Measurements from ENCODE around the gene TMIE.

TMIE gene

DNA sequence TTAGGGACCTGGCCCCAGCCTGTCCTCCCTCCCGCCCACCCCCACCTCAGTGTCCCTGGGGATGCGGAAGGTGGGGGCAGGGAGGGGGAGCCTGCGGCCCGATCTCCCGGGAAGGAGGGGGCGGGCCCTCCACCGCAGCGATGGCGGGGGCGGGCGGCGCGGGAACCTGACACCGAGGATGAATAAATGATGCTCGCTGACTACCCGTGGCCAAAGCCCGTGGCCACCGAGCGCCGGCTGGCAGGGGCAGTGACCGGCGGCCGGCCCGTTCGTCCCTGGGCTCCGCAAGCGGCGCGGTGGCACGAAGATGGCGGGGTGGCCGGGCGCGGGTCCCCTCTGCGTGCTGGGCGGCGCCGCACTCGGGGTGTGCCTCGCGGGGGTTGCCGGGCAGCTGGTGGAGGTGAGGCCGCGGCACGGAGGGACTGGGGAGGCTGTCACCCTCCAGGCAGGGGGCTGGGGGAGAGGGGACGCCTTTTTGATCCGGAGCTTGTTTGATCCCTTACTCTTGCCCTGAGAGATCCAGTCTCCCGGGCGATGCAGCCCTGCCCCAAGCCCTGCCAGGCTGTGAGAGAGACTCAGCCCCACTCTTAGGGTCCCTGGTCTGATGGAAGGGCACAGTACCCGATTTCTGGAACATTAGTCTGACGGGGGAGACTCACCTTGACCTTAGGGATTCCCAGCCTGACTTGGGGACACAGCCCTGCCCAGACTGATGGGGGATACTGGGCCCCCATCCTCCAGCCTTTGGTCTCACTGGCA is at the start of gene TMIE:
Gene TMIE, plus strand, starts transcription at position 212 of the 759 bp plus-strand sequence. Its CDS starts 96 bp downstream, at position 308.
- DNase-seq (ENCODE audit: low spot score), result no peak

GRCh38 chr3:46655271-46655670 is 45.9 kb upstream of the TMIE start:
- no peak for DNase-seq (ENCODE audit: low spot score)

- DNase-seq (ENCODE audit: low spot score), result no peak
Observed at GRCh38 chr3:46656778-46657556, 44.2 kb upstream of the TMIE start.

DNA sequence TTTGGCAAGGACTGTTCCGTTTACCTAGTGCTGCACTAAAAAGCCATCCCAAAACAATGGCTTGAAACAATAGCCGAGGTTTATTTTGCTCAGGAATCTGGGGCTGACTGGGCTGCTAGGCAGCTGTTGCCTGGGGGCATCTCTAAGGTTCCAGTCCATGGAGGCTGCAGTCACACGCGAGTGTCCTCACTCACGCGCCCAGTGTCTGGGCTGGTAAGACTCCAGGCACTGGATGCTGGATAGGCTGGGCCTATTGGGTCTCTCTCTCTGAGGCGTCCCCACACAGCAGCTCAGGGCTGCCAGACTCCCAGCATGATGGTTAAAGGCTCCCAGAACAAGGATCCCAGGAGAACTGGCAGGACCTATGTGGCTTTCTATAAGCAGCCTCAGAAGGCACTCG is 41.9 kb upstream of the TMIE start:
- no peak for DNase-seq (ENCODE audit: low spot score)

- no peak for DNase-seq (ENCODE audit: low spot score)
Observed at GRCh38 chr3:46660003-46660402, 41.2 kb upstream of the TMIE start.

GRCh38 chr3:46660543-46661523 is 40.4 kb upstream of the TMIE start:
- no peak for DNase-seq (ENCODE audit: low spot score)

GRCh38 chr3:46661776-46662766 is 39.1 kb upstream of the TMIE start:
- DNase-seq (ENCODE audit: low spot score), result no peak

- no peak for DNase-seq (ENCODE audit: low spot score)
Observed at GRCh38 chr3:46662771-46663551, 38.2 kb upstream of the TMIE start.

- peak; percentile 47 for DNase-seq (ENCODE audit: low spot score)
Observed at GRCh38 chr3:46663591-46664135, 37.5 kb upstream of the TMIE start.

- no peak for DNase-seq (ENCODE audit: low spot score)
Observed at GRCh38 chr3:46664188-46664970, 36.8 kb upstream of the TMIE start.

DNA sequence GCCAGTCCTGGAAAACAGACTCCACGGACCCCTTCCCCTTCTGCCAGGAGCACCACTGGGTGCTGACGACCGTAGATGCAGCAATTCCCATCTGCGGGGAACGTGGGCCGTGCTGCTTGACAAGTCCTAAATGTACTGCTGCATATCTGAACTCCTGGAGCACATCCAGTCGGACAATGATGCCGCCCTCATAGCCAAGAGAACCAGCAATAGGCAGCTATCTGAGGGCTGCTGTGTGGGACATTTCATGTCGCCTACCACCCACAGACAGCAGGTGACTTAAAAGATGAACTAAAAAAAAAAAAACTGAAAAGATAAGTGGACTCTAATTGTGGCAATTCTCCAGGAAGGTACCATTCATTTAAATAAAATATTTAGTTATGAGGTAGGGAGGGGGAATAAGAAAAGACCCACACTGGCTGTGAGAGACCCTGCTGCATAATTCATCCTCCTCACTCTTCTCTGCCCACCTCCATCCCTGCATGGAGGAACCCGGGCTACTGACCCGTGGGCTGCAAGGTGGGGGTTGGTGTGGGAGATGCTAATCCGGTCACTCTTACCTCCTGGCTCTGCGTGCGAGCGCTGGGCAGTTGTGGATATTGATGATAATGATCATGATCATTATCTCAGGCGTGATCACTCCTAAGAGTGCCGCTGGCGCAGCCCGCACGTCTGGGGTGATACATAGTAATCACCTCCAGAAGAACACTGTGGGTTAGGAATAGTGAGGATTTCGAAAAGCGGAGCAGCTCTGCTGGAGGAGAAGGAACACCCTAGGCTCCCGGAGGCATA is 36.0 kb upstream of the TMIE start:
- DNase-seq (ENCODE audit: low spot score), result no peak

DNA sequence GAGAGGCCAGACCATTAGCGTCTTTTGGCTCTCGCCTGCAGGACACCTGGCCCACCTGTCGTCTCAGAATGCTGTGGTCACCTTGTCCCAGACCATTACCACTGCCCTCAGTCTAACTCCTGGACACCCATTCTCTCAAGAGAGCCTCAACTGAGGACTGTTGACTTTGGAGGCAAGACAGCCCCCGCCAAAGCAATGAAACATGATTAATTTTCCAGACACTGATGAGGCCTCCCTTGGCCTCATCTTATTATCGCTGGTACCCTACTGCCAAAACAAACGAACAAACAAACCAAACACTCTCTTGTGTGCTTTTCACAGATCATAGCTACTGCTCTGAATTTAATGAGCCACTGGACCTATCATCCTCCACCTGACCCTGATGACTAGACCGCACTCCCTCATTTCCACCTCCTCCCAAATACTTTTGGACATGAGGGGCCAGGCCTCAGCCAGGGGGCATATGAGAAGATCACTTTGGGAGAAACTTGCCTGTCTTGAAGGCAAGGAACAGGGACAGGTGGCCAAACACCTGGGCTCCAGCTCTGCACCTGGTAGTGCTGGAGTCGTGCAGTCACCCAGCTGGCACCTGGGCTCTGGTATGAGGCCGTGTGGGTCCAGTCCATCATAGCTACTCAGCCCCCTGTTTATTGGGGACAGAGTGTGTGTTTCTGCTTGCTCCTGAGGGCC is 35.3 kb upstream of the TMIE start:
- DNase-seq (ENCODE audit: low spot score), result no peak

DNA sequence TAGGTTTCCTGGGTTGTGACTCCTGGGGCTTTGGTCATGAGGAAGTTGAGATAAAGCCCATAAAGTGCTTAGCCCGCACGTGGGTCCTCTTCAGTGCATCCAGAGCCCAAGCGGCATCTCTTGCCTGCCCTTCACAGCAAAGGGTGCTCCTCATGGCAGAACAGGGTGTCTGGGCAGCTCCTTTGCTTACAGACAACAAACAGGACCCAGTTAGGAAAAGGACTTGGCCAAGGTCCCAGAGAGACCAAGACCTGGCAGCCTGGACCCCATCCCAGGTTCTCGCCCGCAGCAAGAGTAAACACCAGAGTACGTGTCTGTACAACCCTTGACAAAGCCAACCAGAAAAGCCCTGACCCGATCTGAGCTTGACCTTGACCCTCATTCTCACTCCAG is 34.7 kb upstream of the TMIE start:
- no peak for DNase-seq (ENCODE audit: low spot score)

GRCh38 chr3:46667061-46667621 is 34.1 kb upstream of the TMIE start:
- no peak for DNase-seq (ENCODE audit: low spot score)

- no peak for DNase-seq (ENCODE audit: low spot score)
Observed at GRCh38 chr3:46667657-46668056, 33.5 kb upstream of the TMIE start.

DNA sequence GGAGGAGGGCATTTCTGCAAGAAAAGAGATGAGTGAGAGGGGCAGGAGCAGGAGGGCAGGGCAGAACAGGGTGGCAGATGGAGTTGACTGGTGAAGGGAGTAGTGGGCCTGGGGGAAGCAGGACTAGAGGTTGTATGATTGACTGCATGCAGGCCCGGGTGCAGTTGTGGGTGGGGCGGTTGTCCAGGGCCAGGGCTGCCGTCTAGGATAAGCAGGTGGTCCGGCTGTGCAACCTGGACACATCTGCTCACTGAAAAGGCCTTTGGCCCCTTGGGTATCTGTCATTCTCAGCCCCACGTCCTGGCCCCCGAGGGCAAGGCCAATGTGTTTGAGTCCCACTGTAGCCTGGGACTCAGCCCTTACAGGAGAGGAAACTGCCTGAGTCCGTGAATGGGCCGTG is 33.1 kb upstream of the TMIE start:
- DNase-seq (ENCODE audit: low spot score), result no peak

DNA sequence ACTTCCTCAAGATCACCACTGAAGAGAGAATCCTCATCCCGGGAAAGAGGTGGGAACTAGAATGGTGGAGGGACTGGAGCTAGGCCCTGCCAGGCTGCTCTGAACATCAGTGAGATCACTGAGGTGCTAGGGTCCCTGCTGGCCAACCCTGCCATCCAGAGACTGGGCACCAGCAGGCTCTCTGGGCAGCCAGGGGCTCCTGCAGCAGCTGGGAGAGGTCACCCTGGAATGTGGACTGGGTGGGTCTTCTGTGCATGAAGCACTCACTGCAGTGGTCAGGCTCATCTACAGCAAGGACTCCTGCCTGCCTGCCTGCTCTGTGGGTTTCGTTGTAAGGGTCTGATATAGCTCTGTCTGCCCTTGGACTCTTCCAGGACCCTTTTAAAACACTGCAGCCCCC is 32.6 kb upstream of the TMIE start:
- DNase-seq (ENCODE audit: low spot score), result no peak

All from RKO (cell line).